IMR-90 (cell line): ENCODE results near the gene SLC43A2. TPM values are rescaled to one million over a fixed set of nuclear protein-coding genes. Genes with fewer than 3 reads are reported as not detected.

Experiments used
- ATAC-seq: fragments of 200-7000 bp; cut with Tn5 transposase; 2 replicates; pipeline ENCODE4 v1.9.1; 2020; ENCODE audit warnings: low read depth, mild to moderate bottlenecking, moderate library complexity
- BruUV-seq: library from RNA; stranded (reverse); fragments of 400-500 nt; replicated peaks from 2 replicates; lab custom pipeline; 2021; lab: Mats Ljungman, UMichigan
- CTCF ChIA-PET: fragments of 300-600 bp; formaldehyde crosslinking; extraction: SDS; loops from one replicate; lab custom pipeline; 2021; ENCODE audit warnings: antibody characterized with exemption; lab: Yijun Ruan, JAX
- POLR2A ChIA-PET: fragments of 300-600 bp; sonication (Branson Sonifier 250); formaldehyde crosslinking; loops from one replicate; lab custom pipeline; 2022; ENCODE audit warnings: antibody characterized with exemption; ENCODE audit not compliant: unreplicated experiment; lab: Charles Lee
- DNase-seq: peaks from one replicate; pipeline ENCODE4 v3.0.0; 2013
- H2AFZ ChIP-seq: replicated peaks from 2 replicates; pipeline ENCODE3; 2013; ENCODE audit warnings: low read length, mild to moderate bottlenecking; ENCODE audit not compliant: poor library complexity
- H2AK5ac ChIP-seq: 2 replicates; pipeline ENCODE4 v1.6.1; 2013; ENCODE audit warnings: low read depth, low read length, inconsistent platforms
- H2AK9ac ChIP-seq: replicated peaks from 2 replicates; pipeline ENCODE3; 2013; ENCODE audit warnings: mild to moderate bottlenecking, low read depth, low read length, moderate library complexity; ENCODE audit not compliant: poor library complexity
- H2BK120ac ChIP-seq: 2 replicates; pipeline ENCODE4 v1.6.1; 2013; ENCODE audit warnings: low read depth, low read length, inconsistent platforms
- H2BK15ac ChIP-seq: 3 replicates; pipeline ENCODE4 v1.6.1; 2013; ENCODE audit warnings: low read depth, low read length, inconsistent platforms
- H2BK20ac ChIP-seq: 2 replicates; pipeline ENCODE4 v1.6.1; 2013; ENCODE audit warnings: low read depth, mild to moderate bottlenecking, inconsistent platforms, low read length, moderate library complexity
- H2BK5ac ChIP-seq: 2 replicates; pipeline ENCODE4 v1.6.1; 2013; ENCODE audit warnings: mild to moderate bottlenecking, low read depth, low read length, inconsistent platforms; ENCODE audit not compliant: poor library complexity, severe bottlenecking
- H3K14ac ChIP-seq: replicated peaks from 2 replicates; pipeline ENCODE4 v1.6.1; 2013; ENCODE audit warnings: low read depth, low read length, inconsistent platforms
- H3K18ac ChIP-seq: 2 replicates; pipeline ENCODE4 v1.6.1; 2013; ENCODE audit warnings: low read depth, low read length, control low read depth
- H3K23ac ChIP-seq: 2 replicates; pipeline ENCODE4 v1.6.1; 2013; ENCODE audit warnings: low read depth, low read length, inconsistent platforms
- H3K27ac ChIP-seq: 2 replicates; pipeline ENCODE4 v1.5.1; 2013; ENCODE audit warnings: mild to moderate bottlenecking, control low read depth, low read length; ENCODE audit not compliant: insufficient read depth
- H3K27me3 ChIP-seq: 2 replicates; pipeline ENCODE4 v1.6.1; 2013; ENCODE audit warnings: low read length; ENCODE audit not compliant: control insufficient read depth, insufficient read depth
- H3K36me3 ChIP-seq: 2 replicates; pipeline ENCODE4 v1.6.1; 2013; ENCODE audit warnings: low read length, mixed read lengths; ENCODE audit not compliant: control insufficient read depth, insufficient read depth
- H3K4ac ChIP-seq: 2 replicates; pipeline ENCODE4 v1.6.1; 2013; ENCODE audit warnings: low read depth, low read length, inconsistent platforms
- H3K4me1 ChIP-seq: 2 replicates; pipeline ENCODE4 v1.6.1; 2013; ENCODE audit warnings: low read length, mixed read lengths; ENCODE audit not compliant: control insufficient read depth, insufficient read depth
- H3K4me2 ChIP-seq: 2 replicates; pipeline ENCODE4 v1.6.1; 2013; ENCODE audit warnings: low read depth, mild to moderate bottlenecking, control low read depth, low read length, moderate library complexity
- H3K4me3 ChIP-seq: 2 replicates; pipeline ENCODE4 v1.5.1; 2013; ENCODE audit warnings: low read depth, mild to moderate bottlenecking, control low read depth, low read length, moderate library complexity; ENCODE audit not compliant: insufficient read depth
- H3K56ac ChIP-seq: 2 replicates; pipeline ENCODE4 v1.6.1; 2013; ENCODE audit warnings: low read length, inconsistent platforms; ENCODE audit not compliant: insufficient read depth; ENCODE audit errors: extremely low read depth
- H3K79me1 ChIP-seq, 2 experiments: 2 replicates each; pipeline ENCODE4 v1.6.1; 2013; ENCODE audit warnings: low read length in 2 of 2, inconsistent platforms in 1 of 2, low read depth in 1 of 2
- H3K9ac ChIP-seq: 2 replicates; pipeline ENCODE4 v1.6.1; 2013; ENCODE audit warnings: low read depth, low read length, control low read depth
- H3K9me1 ChIP-seq: 2 replicates; pipeline ENCODE4 v1.6.1; 2013; ENCODE audit warnings: low read length, inconsistent platforms; ENCODE audit not compliant: insufficient read depth
- H3K9me3 ChIP-seq: 2 replicates; pipeline ENCODE4 v1.6.1; 2013; ENCODE audit warnings: low read length; ENCODE audit not compliant: control insufficient read depth, insufficient read depth
- H4K20me1 ChIP-seq: 2 replicates; pipeline ENCODE4 v1.6.1; 2013; ENCODE audit warnings: low read length, inconsistent platforms; ENCODE audit not compliant: insufficient read depth
- H4K5ac ChIP-seq: 2 replicates; pipeline ENCODE4 v1.6.1; 2013; ENCODE audit warnings: mild to moderate bottlenecking, low read depth, low read length, control low read depth
- H4K8ac ChIP-seq, 2 experiments: 2 replicates each; pipeline ENCODE4 v1.6.1; 2013; ENCODE audit warnings: low read depth in 2 of 2, low read length in 2 of 2, control low read depth in 1 of 2, inconsistent platforms in 1 of 2
- H4K91ac ChIP-seq: 2 replicates; pipeline ENCODE4 v1.6.1; 2013; ENCODE audit warnings: low read depth, low read length, inconsistent platforms; ENCODE audit not compliant: insufficient read depth
- BHLHE40 ChIP-seq: fragments of 150-350 bp; IDR thresholded peaks from 2 replicates; pipeline ENCODE4 v1.6.1; 2016; ENCODE audit warnings: mild to moderate bottlenecking, low read depth, low read length
- CEBPB ChIP-seq: IDR thresholded peaks from 2 replicates; pipeline ENCODE4 v1.6.1; 2012; ENCODE audit warnings: low read depth, low read length, improper control_type of control experiment
- CHD1 ChIP-seq: IDR thresholded peaks from 2 replicates; pipeline ENCODE4 v1.6.1; 2012; ENCODE audit warnings: low read depth, low read length, improper control_type of control experiment
- CTCF ChIP-seq: conservative IDR thresholded peaks from 2 replicates; pipeline ENCODE4 v1.5.1; 2012; ENCODE audit warnings: mild to moderate bottlenecking, low read depth, low read length, improper control_type of control experiment
- ELK1 ChIP-seq: fragments of 150-350 bp; IDR thresholded peaks from 2 replicates; pipeline ENCODE4 v1.6.1; 2016; ENCODE audit warnings: low read depth, mild to moderate bottlenecking, low read length, moderate library complexity, borderline replicate concordance
- FOS ChIP-seq: fragments of 150-350 bp; IDR thresholded peaks from 2 replicates; pipeline ENCODE4 v1.6.1; 2016; ENCODE audit warnings: low read depth, low read length
- MAFK ChIP-seq: IDR thresholded peaks from 2 replicates; pipeline ENCODE4 v1.6.1; 2012; ENCODE audit warnings: low read depth, low read length, improper control_type of control experiment
- MAZ ChIP-seq: IDR thresholded peaks from 2 replicates; pipeline ENCODE4 v1.6.1; 2012; ENCODE audit warnings: low read depth, mild to moderate bottlenecking, low read length, improper control_type of control experiment, moderate library complexity, borderline replicate concordance
- MXI1 ChIP-seq: IDR thresholded peaks from 2 replicates; pipeline ENCODE4 v1.6.1; 2012; ENCODE audit warnings: low read depth, mild to moderate bottlenecking, low read length, moderate library complexity, borderline replicate concordance
- NFE2L2 ChIP-seq: fragments of 150-350 bp; IDR thresholded peaks from 2 replicates; pipeline ENCODE4 v1.6.1; 2016; ENCODE audit warnings: low read depth, mild to moderate bottlenecking, low read length
- POLR2A ChIP-seq: IDR thresholded peaks from 2 replicates; pipeline ENCODE4 v1.6.1; 2012; ENCODE audit warnings: mild to moderate bottlenecking, low read depth, low read length
- RAD21 ChIP-seq: IDR thresholded peaks from 2 replicates; pipeline ENCODE4 v1.6.1; 2012; ENCODE audit warnings: low read length, improper control_type of control experiment
- RCOR1 ChIP-seq: IDR thresholded peaks from 2 replicates; pipeline ENCODE4 v1.6.1; 2012; ENCODE audit warnings: mild to moderate bottlenecking, low read length, improper control_type of control experiment; ENCODE audit not compliant: insufficient replicate concordance
- RFX5 ChIP-seq: IDR thresholded peaks from 2 replicates; pipeline ENCODE4 v1.8.0; 2012; ENCODE audit warnings: low read depth, mild to moderate bottlenecking, low read length, moderate library complexity
- SMC3 ChIP-seq: fragments of 150-350 bp; IDR thresholded peaks from 2 replicates; pipeline ENCODE4 v1.6.1; 2016; ENCODE audit warnings: low read depth, mild to moderate bottlenecking, antibody characterized with exemption, low read length, moderate library complexity
- USF2 ChIP-seq: fragments of 150-350 bp; IDR thresholded peaks from 2 replicates; pipeline ENCODE4 v1.6.1; 2017; ENCODE audit warnings: mild to moderate bottlenecking, antibody characterized with exemption, low read length, low read depth
- WGBS, 2 experiments: methylation state at CpG; one replicate each; pipeline versions ENCODE4 v1.1.5 to v1.1.7; 2013; ENCODE audit warnings: missing lambda C conversion rate in 2 of 2; ENCODE audit not compliant: insufficient read length in 1 of 2; ENCODE audit errors: extremely low coverage in 2 of 2; 5-methylcytosine and 5-hydroxymethylcytosine counted together
- dilution Hi-C: fragments of 300-500 bp; cut with HindIII; formaldehyde crosslinking; loops from one replicate; pipeline ENCODE4 v1.14.3; 2018; ENCODE audit warnings: low sequenced_read_pairs; ENCODE audit not compliant: unreplicated experiment
- in situ Hi-C: fragments of 300-500 bp; cut with MboI; formaldehyde crosslinking; loops from 3 replicates; pipeline ENCODE4 v1.14.3; 2019; ENCODE audit warnings: low sequenced_read_pairs, inconsistent platforms, mixed read lengths
- intact Hi-C: fragments of 100-400 bp; cut with micrococcal nuclease; formaldehyde crosslinking; loops from 2 replicates; pipeline ENCODE4 v1.10.0; 2022
- polyA plus RNA-seq, 3 experiments: library from polyadenylated mRNA; depleted of rRNA; stranded (reverse); fragments of >200 nt; gene quantifications; 2 replicates each; pipeline ENCODE4 v1.2.3, GENCODE V29; 2012; ENCODE audit warnings: low replicate concordance in 1 of 3
- total RNA-seq: library from RNA; depleted of rRNA; stranded (reverse); fragments of >200 nt; gene quantifications from 2 replicates; pipeline ENCODE4 v1.2.3, GENCODE V29; 2012

SLC43A2 gene
- total and polyA plus RNA-seq, 2 of the 4 experiments (the other 2 are of a cell fraction): 3.8 to 9.0 TPM

- Histone ChIP-seq H2AK5ac (no peak overlapping the region), H3K56ac (no peak overlapping the region), H3K18ac (no peak overlapping the region), H2AFZ (no peak overlapping the region), H3K14ac (no peak overlapping the region), H3K4me1 (no peaks in the 10 kb centered on the region), H3K9me3 (no peaks in the 10 kb centered on the region), H3K4me2 (no peak overlapping the region), H3K9ac (no peak overlapping the region), H3K4me3 (no peak overlapping the region), H4K20me1 (peaks cover 24% of the 10 kb centered on the region; the same call in 1 of the 2 replicates), H3K9me1 (0 out of 2 replicates have a peak, but pooled peaks cover 7% of the 10 kb centered on the region), H4K91ac (no peak overlapping the region), H2BK120ac (no peak overlapping the region), H2AK9ac (no peak overlapping the region), H4K8ac (no peak overlapping the region), H2BK20ac (no peak overlapping the region), H3K36me3 (peaks cover 41% of the 10 kb centered on the region), H3K27ac (no peak overlapping the region), H3K79me1 (peaks cover 11 to 44% of the 10 kb centered on the region in 2 experiments), H3K27me3 (no peaks in the 10 kb centered on the region), H2BK5ac (no peak overlapping the region), H3K23ac (no peak overlapping the region), H3K4ac (no peak overlapping the region), H4K5ac (no peak overlapping the region), H2BK15ac (no peak overlapping the region)
- ChIA-PET POLR2A (no interaction called here), CTCF (interaction anchor here (0.6 kb wide), 1 partner anchor 8 kb away, joined by 5 read pairs; no protein-coding TSS in a partner anchor)
- WGBS, 2 experiments: 100% methylated on average over 1 of the region's 6 CpGs; no CpG with 5 or more reads in 1 of the 2 experiments
- no peak for TF ChIP-seq POLR2A
- TF ChIP-seq FOS: no peak
- no peak for TF ChIP-seq MAFK
- TF ChIP-seq RFX5: no peak
- no peak for TF ChIP-seq MXI1
- no peak for TF ChIP-seq CTCF
- TF ChIP-seq USF2: no peak
- TF ChIP-seq SMC3: no peak
- TF ChIP-seq MAZ: no peak
- no peak for TF ChIP-seq CHD1
- TF ChIP-seq RAD21: no peak
- no peak for TF ChIP-seq ELK1
- no peak for TF ChIP-seq NFE2L2
- TF ChIP-seq RCOR1: no peak
- TF ChIP-seq CEBPB: no peak
- TF ChIP-seq BHLHE40: no peak
- intact Hi-C loops: no loop called here
- in situ Hi-C loops: no loop called here
- ATAC-seq: no peak; the same call in 1 of the 2 replicates
- no peak for DNase-seq
- dilution Hi-C loops: no loop called here
- no TSS peak for BruUV-seq
Measured at GRCh38 chr17:1546292-1546922, 82.2 kb downstream of the SLC43A2 start.
